Endothelial cell of umbilical vein (primary cell): Measurements from ENCODE around the gene HS3ST3B1. TPM values are rescaled to one million over a fixed set of nuclear protein-coding genes. Genes with fewer than 3 reads are reported as not detected.

Experiments used
- BruUV-seq: library from RNA; stranded (reverse); fragments of 400-500 nt; replicated peaks from 2 replicates; lab custom pipeline; 2021; lab: Mats Ljungman, UMichigan
- CTCF ChIA-PET: fragments of 300-600, 350-600 bp; sonication (Branson Sonifier 250); formaldehyde crosslinking; loops from one replicate; lab custom pipeline; 2021; ENCODE audit warnings: antibody characterized with exemption, inconsistent platforms; lab: Charles Lee
- POLR2A ChIA-PET: fragments of 300-600, 350-600 bp; sonication (Branson Sonifier 250); formaldehyde crosslinking; loops from one replicate; lab custom pipeline; 2021; ENCODE audit warnings: antibody characterized with exemption, inconsistent platforms; lab: Charles Lee
- DNase-seq: peaks from one replicate; pipeline ENCODE4 v3.0.0-alpha.2; 2011; ENCODE audit warnings: low read depth, low spot score
- FAIRE-seq: peaks from 2 replicates; lab custom pipeline; 2011; peaks lifted over from hg19 to GRCh38; lab: Jason Lieb, UNC
- H2AFZ ChIP-seq: 2 replicates; pipeline ENCODE4 v1.6.0; 2012; ENCODE audit warnings: low read depth, low read length, control low read depth, inconsistent platforms
- H3K27ac ChIP-seq: 2 replicates; pipeline ENCODE4 v1.5.1; 2011; ENCODE audit warnings: low read depth, mild to moderate bottlenecking, control low read depth, low read length, moderate library complexity; ENCODE audit not compliant: insufficient read depth
- H3K27me3 ChIP-seq, 2 experiments: 2 replicates each; pipeline versions ENCODE4 v1.6.0 to v1.6.1; 2011; ENCODE audit warnings: low read length in 2 of 2, mixed read lengths in 1 of 2; ENCODE audit not compliant: control insufficient read depth in 2 of 2, insufficient read depth in 2 of 2
- H3K36me3 ChIP-seq, 2 experiments: 2 replicates in 1 of 2; 3 replicates in 1 of 2; pipeline ENCODE4 v1.5.1; 2011; ENCODE audit warnings: low read length in 2 of 2, mild to moderate bottlenecking in 1 of 2, moderate library complexity in 1 of 2; ENCODE audit not compliant: control insufficient read depth in 2 of 2, insufficient read depth in 2 of 2; ENCODE audit errors: extremely low read depth in 1 of 2
- H3K4me1 ChIP-seq: 3 replicates; pipeline ENCODE4 v1.5.1; 2011; ENCODE audit warnings: mild to moderate bottlenecking, low read length; ENCODE audit not compliant: control insufficient read depth, insufficient read depth; ENCODE audit errors: extremely low read depth
- H3K4me2 ChIP-seq: 2 replicates; pipeline ENCODE4 v1.6.1; 2011; ENCODE audit warnings: low read length, control low read depth, mixed read lengths; ENCODE audit not compliant: insufficient read depth
- H3K4me3 ChIP-seq, 3 experiments: fragments of 200-600 bp in 1 of 3; sonication (generic), shearing (Covaris generic) in 1 of 3; replicated peaks in 1 of 3; 2 replicates each; pipeline ENCODE4 v1.5.1; 2011 to 2016; ENCODE audit warnings: control low read depth in 3 of 3, low read length in 3 of 3, mild to moderate bottlenecking in 2 of 3, inconsistent platforms in 1 of 3, low read depth in 1 of 3, moderate library complexity in 1 of 3; ENCODE audit not compliant: insufficient read depth in 1 of 3
- H3K79me2 ChIP-seq: 2 replicates; pipeline ENCODE4 v1.6.0; 2012; ENCODE audit warnings: low read length, inconsistent platforms; ENCODE audit not compliant: control insufficient read depth, insufficient read depth
- H3K9ac ChIP-seq: replicated peaks from 2 replicates; pipeline ENCODE3; 2011; ENCODE audit warnings: low read length, control low read depth; ENCODE audit not compliant: insufficient read depth; ENCODE audit errors: extremely low read depth
- H3K9me1 ChIP-seq: replicated peaks from 3 replicates; pipeline ENCODE4 v1.6.0; 2011; ENCODE audit warnings: mild to moderate bottlenecking, low read length; ENCODE audit not compliant: control insufficient read depth, insufficient read depth; ENCODE audit errors: extremely low read depth
- H3K9me3 ChIP-seq: replicated peaks from 2 replicates; pipeline ENCODE4 v1.5.1; 2012; ENCODE audit warnings: low read length, inconsistent platforms; ENCODE audit not compliant: control insufficient read depth, insufficient read depth
- H4K20me1 ChIP-seq: replicated peaks from 2 replicates; pipeline ENCODE3; 2011; ENCODE audit warnings: mild to moderate bottlenecking, low read length; ENCODE audit not compliant: control insufficient read depth, insufficient read depth; ENCODE audit errors: extremely low read depth
- EZH2 ChIP-seq: IDR thresholded peaks from 2 replicates; pipeline ENCODE4 v1.6.1; 2012; ENCODE audit warnings: borderline replicate concordance, low read depth, mild to moderate bottlenecking, moderate library complexity, low read length, inconsistent platforms; ENCODE audit not compliant: severe bottlenecking
- FOS ChIP-seq: IDR thresholded peaks from 2 replicates; pipeline ENCODE4 v1.6.1; 2011; ENCODE audit warnings: mild to moderate bottlenecking, low read length, moderate library complexity, borderline replicate concordance; ENCODE audit not compliant: insufficient read depth
- GATA2 ChIP-seq: IDR thresholded peaks from 2 replicates; pipeline ENCODE4 v1.7.0; 2011; ENCODE audit warnings: low read depth, mild to moderate bottlenecking, moderate library complexity, mixed read lengths, low read length; ENCODE audit not compliant: insufficient read length, insufficient read depth
- JUN ChIP-seq: IDR thresholded peaks from 2 replicates; pipeline ENCODE4 v1.6.1; 2011; ENCODE audit warnings: borderline replicate concordance, low read depth; ENCODE audit not compliant: insufficient read length, insufficient read depth
- MYC ChIP-seq: IDR thresholded peaks from one replicate; pipeline ENCODE4 v1.6.1; 2011; ENCODE audit warnings: mild to moderate bottlenecking, low read depth, low read length
- POLR2A ChIP-seq: IDR thresholded peaks from 2 replicates; pipeline ENCODE4 v1.6.1; 2012; ENCODE audit warnings: low read depth, mild to moderate bottlenecking, control low read depth, low read length
- POLR2AphosphoS5 ChIP-seq: IDR thresholded peaks from 2 replicates; pipeline ENCODE4 v1.6.1; 2012; ENCODE audit warnings: low read depth, mild to moderate bottlenecking, control low read depth, low read length, moderate library complexity; ENCODE audit not compliant: insufficient read depth
- dilution Hi-C: fragments of 300-500 bp; cut with MboI; formaldehyde crosslinking; loops from one replicate; pipeline ENCODE4 v1.15.0; 2019; ENCODE audit warnings: low sequenced_read_pairs; ENCODE audit not compliant: extremely low pct_ligation_motif_present
- intact Hi-C: fragments of 100-400 bp; cut with micrococcal nuclease; formaldehyde crosslinking; loops from one replicate; pipeline ENCODE4 v1.10.0; 2022
- polyA plus RNA-seq, 4 experiments: library from polyadenylated mRNA; depleted of rRNA in 3 of 4; stranded (reverse) in 3 of 4; unstranded in 1 of 4; fragments of >200 nt; gene quantifications; 2 replicates each; pipeline versions ENCODE4 v1.2.1 to v1.2.3, GENCODE V29; 2011 to 2012; ENCODE audit warnings: missing spikeins in 1 of 4
- total RNA-seq: library from RNA; stranded (reverse); gene quantifications from 2 replicates; pipeline ENCODE4 v1.2.3, GENCODE V29; 2021
- TF ChIP-seq, protein P1 (sequence below), 2 donors: IDR thresholded peaks; 1 replicate in 1 of 2; 2 replicates in 1 of 2; pipeline ENCODE4 v1.5.1; 2011; ENCODE audit warnings: low read length in 2 of 2, mild to moderate bottlenecking in 2 of 2, moderate library complexity in 2 of 2, control low read depth in 1 of 2, inconsistent platforms in 1 of 2, low read depth in 1 of 2; ENCODE audit not compliant: insufficient read depth in 1 of 2; ENCODE audit errors: extremely low read depth in 1 of 2
- TF ChIP-seq, protein P2 (sequence below): IDR thresholded peaks from 2 replicates; pipeline ENCODE4 v1.6.1; 2011; ENCODE audit not compliant: insufficient read depth, insufficient read length

The HS3ST3B1 gene
- total and polyA plus RNA-seq, 2 donors (not counting 3 experiments of a cell fraction or from before 2014, with no cell fraction given) = not detected

DNA sequence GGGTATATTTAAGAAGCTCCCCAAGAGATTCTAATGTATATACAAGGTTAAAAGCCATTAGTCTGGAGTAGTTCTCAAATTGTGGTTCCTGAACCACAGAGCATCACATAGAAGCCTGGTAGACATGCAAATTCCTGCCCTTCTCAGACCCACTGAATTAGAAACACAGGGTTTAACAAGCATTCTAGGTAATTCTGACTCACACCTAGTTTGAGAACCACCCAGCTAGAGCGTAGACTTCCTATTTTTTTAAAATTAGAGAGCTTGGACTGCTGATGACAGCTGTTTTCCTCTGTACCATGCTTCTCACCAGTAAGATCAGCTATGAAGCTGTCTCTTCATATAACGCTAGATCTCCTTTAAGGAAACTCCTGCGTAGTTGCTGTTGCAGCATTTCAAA lies 50.6 kb downstream of the HS3ST3B1 start:
- no peak overlapping the region for H3K4me2 ChIP-seq
- no peaks in the 10 kb centered on the region for H3K79me2 ChIP-seq
- H4K20me1 ChIP-seq = no peaks in the 10 kb centered on the region
- H3K36me3 ChIP-seq = no peaks in the 10 kb centered on the region
- H3K4me3 ChIP-seq = no peak overlapping the region
- no peak overlapping the region for H3K9ac ChIP-seq
- H3K27me3 ChIP-seq = no peaks in the 10 kb centered on the region
- no peak overlapping the region for H3K27ac ChIP-seq
- dilution Hi-C loops = no loop called here
- peaks cover 2% of the 10 kb centered on the region for H3K9me3 ChIP-seq
- no peak overlapping the region for H2AFZ ChIP-seq
- intact Hi-C loops = no loop called here
- DNase-seq (no peak), FAIRE-seq (no peak)
- POLR2A ChIA-PET = no interaction called here
- H3K4me1 ChIP-seq = no peaks in the 10 kb centered on the region
- no peaks in the 10 kb centered on the region for H3K9me1 ChIP-seq
- no TSS peak for BruUV-seq
- TF ChIP-seq POLR2AphosphoS5 (no peak), POLR2A (no peak), MYC (no peak), GATA2 (no peak), FOS (no peak), EZH2 (no peak), JUN (no peak)
- TF ChIP-seq, protein P1, sequence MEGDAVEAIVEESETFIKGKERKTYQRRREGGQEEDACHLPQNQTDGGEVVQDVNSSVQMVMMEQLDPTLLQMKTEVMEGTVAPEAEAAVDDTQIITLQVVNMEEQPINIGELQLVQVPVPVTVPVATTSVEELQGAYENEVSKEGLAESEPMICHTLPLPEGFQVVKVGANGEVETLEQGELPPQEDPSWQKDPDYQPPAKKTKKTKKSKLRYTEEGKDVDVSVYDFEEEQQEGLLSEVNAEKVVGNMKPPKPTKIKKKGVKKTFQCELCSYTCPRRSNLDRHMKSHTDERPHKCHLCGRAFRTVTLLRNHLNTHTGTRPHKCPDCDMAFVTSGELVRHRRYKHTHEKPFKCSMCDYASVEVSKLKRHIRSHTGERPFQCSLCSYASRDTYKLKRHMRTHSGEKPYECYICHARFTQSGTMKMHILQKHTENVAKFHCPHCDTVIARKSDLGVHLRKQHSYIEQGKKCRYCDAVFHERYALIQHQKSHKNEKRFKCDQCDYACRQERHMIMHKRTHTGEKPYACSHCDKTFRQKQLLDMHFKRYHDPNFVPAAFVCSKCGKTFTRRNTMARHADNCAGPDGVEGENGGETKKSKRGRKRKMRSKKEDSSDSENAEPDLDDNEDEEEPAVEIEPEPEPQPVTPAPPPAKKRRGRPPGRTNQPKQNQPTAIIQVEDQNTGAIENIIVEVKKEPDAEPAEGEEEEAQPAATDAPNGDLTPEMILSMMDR (IDR thresholded peaks at IDR 0.05; ENCODE audit: extremely low read depth in 1 of 2, insufficient read depth in 1 of 2, low read depth in 1 of 2, low read length in 2 of 2) = no peak
- TF ChIP-seq, protein P2, sequence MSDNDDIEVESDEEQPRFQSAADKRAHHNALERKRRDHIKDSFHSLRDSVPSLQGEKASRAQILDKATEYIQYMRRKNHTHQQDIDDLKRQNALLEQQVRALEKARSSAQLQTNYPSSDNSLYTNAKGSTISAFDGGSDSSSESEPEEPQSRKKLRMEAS = no peak
- CTCF ChIA-PET = no interaction called here
